Measurements from ENCODE around the gene GRSF1. TPM values are rescaled to one million over a fixed set of nuclear protein-coding genes. Genes with fewer than 3 reads are reported as not detected.

Gene GRSF1
- polyA plus RNA-seq, 1 of the 3 experiments (the other 2 are of a cell fraction): 44.2 TPM

- Histone ChIP-seq H3K4me2 (no peak overlapping the region), H3K27me3 (ENCODE audit: insufficient read depth) (no peaks in the 10 kb centered on the region), H3K4me3 (ENCODE audit: low read depth in 2 of 2, low read length in 1 of 2) (no peak overlapping the region), H3K27ac (ENCODE audit: low read depth in 2 of 2, low read length in 1 of 2) (no peak overlapping the region), H3K9me2 (no peaks in the 10 kb centered on the region), H4K20me1 (ENCODE audit: insufficient read depth) (no peaks in the 10 kb centered on the region), H3K9ac (no peak overlapping the region), H3K4me1 (ENCODE audit: control insufficient read depth in 1 of 2, insufficient read depth in 2 of 2, low read depth in 1 of 2, low read length in 1 of 2) (no peaks in the 10 kb centered on the region; a peak in 1 of 4 replicates), H3K9me3 (no peaks in the 10 kb centered on the region), H3K36me3 (replicated peaks in 1 of 2; ENCODE audit: control insufficient read depth in 1 of 2, insufficient read depth in 2 of 2, low read length in 1 of 2) (no peaks in the 10 kb centered on the region), H3F3A (replicated peaks; ENCODE audit: insufficient read depth) (peaks cover 3% of the 10 kb centered on the region), H3K79me2 (ENCODE audit: insufficient read depth) (no peaks in the 10 kb centered on the region), H2AFZ (ENCODE audit: low read depth) (no peak overlapping the region)
- POLR2A ChIA-PET: no interaction called here
- no peak for DNase-seq
- no peak for TF ChIP-seq REST (IDR thresholded peaks at IDR 0.05; ENCODE audit: low read depth, low read length)
- no peak for TF ChIP-seq TAF1 (IDR thresholded peaks at IDR 0.05; ENCODE audit: borderline replicate concordance, low read depth, low read length)
- no peak for TF ChIP-seq EP300 (IDR thresholded peaks at IDR 0.05; ENCODE audit: borderline replicate concordance in 1 of 2, low read depth in 1 of 2, low read length in 1 of 2)
- no peak for TF ChIP-seq RXRA (IDR thresholded peaks at IDR 0.05; ENCODE audit: borderline replicate concordance, low read depth)
- no peak for TF ChIP-seq RCOR1 (IDR thresholded peaks at IDR 0.05; ENCODE audit: low read length)
- no peak for TF ChIP-seq NFIC (IDR thresholded peaks at IDR 0.05; ENCODE audit: borderline replicate concordance)
- no peak for TF ChIP-seq ELF1 (IDR thresholded peaks at IDR 0.05)
- TF ChIP-seq ZBTB33 (IDR thresholded peaks at IDR 0.05; ENCODE audit: borderline replicate concordance, low read depth): no peak
- no peak for TF ChIP-seq IRF3 (IDR thresholded peaks at IDR 0.05; ENCODE audit: low read depth, low read length)
- no peak for TF ChIP-seq FOSL2 (IDR thresholded peaks at IDR 0.05; ENCODE audit: borderline replicate concordance, low read depth)
- no peak for TF ChIP-seq SIN3A (IDR thresholded peaks at IDR 0.05; ENCODE audit: borderline replicate concordance, low read depth, low read length)
- TF ChIP-seq POLR2AphosphoS5 (IDR thresholded peaks at IDR 0.05; ENCODE audit: low read depth, low read length): no peak
- TF ChIP-seq RAD21 (IDR thresholded peaks at IDR 0.05; ENCODE audit: low read length): no peak
- no peak for TF ChIP-seq MAX (IDR thresholded peaks at IDR 0.05; ENCODE audit: low read depth)
- WGBS (ENCODE audit: low lambda C conversion rate): 85% methylated on average over 19 of the region's 19 CpGs
- CTCF ChIA-PET: interaction anchor here (0.6 kb wide), 1 partner anchor 10 kb away, joined by 3 read pairs; no protein-coding TSS in a partner anchor
These were observed 34.8 kb upstream of the GRSF1 start for GRCh38 chr4:70874268-70875156.

Measured in SK-N-SH (cell line).